Measurements from ENCODE around the gene NRF1.

Gene NRF1

DNA sequence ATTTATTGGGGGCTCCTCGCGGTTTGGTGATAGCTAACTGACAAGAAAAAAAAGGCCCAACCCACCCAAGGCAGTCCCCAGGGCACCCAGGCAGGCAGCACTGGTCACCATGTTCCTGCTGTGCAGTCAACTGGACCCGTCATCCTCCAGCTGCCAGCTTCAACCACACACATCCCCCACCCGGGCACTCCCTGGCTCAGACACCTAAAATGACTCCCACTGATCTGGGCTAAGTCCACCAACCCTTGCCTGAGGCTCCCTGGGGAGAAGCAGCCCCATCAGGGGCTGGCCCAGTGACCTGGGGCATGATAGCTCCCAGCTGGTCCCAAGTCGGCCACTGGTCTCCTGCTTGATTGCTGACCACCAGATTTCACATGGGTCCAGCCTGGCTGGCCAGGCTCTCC, 161.8 kb downstream of the NRF1 start:
- no peak for DNase-seq

GRCh38 chr7:129773871-129774270, 162.4 kb downstream of the NRF1 start:
- peak; percentile 41 for DNase-seq

DNA sequence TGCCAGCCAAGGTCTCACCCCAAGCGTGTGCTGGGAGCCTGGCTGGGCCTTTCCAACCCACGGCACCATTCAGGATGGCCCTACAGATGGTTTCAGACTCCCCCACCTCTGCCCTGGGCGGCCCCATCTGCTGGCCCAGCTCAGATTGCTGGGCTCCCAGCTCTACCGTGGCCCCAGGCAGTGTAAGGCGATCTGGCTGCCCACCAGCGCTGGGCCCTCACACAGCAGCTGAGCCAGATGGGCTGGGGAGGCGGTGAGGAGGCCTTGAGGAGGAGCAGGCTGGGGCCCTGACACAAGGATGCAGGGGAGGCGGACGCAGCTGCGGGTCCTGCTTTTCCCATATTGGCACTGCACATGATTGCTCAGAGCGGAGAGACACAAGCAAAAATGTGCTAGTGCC, 162.8 kb downstream of the NRF1 start:
- no peak for DNase-seq

- DNase-seq: no peak
Observed at GRCh38 chr7:129774871-129775694, 163.6 kb downstream of the NRF1 start.

DNA sequence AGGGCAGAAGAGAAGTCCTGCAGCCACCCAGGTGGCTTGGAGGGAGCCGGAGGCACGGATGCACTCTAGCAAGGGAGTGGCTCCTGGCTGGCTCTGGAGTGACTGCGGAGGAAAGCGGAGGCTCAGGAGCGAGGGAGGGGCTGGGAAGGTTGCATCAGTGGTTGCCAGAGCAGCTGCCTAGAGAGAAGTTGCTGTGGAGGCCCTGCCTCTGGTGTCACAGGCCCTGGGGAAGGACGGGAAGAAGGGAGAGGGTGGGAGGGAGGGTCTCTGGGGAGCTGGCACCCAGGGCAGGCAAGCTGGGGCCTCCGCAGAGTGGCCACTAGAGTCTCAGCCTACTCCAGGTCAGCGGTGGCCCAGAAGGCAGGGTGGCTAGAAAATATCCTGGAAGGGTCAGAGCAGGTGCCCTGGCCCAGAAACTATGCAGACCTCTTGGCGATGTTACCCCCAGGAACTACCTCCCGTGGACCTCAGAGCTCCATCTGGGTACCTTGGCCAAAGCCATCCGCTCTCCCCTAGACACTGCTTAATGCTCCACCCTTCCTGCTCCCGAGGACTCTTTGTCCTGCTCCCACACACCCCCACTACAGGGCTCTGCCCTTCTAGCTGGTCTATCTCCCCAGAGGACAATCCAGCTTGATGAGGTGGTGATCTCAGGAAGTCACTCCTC, 164.3 kb downstream of the NRF1 start:
- no peak for DNase-seq

DNA sequence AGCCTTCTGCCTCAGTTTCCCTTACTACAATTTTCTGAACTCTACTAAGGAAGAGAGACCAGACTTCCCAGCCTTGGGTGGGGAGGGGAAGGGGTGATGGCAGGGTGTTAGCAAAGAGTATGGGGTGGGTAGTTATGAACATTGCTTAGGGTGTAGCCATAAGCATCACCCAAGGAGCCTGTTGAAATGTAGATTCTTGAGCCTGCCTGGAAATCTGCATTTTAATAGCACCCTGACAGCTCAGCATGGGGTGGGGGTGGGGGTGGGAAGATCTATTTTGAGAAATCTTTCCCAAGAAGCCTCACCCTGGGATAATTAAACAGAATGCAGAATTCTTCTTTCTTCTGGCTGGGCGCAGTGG, 164.8 kb downstream of the NRF1 start:
- no peak for DNase-seq

- DNase-seq: no peak
Observed at GRCh38 chr7:129777195-129777844, 165.8 kb downstream of the NRF1 start.

DNA sequence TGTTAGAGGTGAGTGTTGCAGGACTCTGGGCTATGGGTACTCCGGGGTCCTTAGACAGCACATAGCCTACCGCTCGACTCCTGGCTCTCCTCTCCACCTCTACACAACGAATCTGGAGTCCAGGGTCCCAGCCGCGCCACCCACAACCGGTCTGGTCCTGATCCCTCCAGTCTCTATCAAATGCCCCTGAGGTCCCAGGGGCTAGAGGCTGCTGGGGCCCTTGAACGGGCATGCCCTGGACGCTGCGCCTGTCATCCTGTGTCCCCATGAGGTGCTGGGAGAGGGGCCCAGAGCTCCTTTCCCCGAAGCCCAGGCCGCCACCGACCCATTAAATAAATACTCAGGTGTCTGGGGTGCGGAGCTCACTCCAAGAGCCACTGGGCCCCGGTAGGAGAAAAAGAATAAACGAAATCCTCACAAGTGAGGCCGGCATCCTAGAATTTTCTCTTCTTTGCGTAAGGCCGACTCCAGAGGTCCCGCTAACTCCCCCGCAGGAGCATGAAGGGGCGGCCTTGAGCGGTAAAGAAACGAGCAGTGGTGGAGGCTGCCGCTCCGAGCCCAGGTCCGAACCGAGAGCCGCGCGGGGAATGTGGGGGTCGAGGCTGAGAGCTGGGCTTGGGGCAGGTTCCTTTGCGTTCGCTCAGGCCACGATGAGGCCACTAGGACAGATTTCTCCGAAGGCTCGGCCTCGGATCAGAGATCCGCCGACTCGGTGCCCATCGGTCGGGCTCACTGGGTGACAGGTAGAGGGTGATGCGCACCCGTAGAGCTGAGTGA, 166.7 kb downstream of the NRF1 start:
- no peak for DNase-seq

DNA sequence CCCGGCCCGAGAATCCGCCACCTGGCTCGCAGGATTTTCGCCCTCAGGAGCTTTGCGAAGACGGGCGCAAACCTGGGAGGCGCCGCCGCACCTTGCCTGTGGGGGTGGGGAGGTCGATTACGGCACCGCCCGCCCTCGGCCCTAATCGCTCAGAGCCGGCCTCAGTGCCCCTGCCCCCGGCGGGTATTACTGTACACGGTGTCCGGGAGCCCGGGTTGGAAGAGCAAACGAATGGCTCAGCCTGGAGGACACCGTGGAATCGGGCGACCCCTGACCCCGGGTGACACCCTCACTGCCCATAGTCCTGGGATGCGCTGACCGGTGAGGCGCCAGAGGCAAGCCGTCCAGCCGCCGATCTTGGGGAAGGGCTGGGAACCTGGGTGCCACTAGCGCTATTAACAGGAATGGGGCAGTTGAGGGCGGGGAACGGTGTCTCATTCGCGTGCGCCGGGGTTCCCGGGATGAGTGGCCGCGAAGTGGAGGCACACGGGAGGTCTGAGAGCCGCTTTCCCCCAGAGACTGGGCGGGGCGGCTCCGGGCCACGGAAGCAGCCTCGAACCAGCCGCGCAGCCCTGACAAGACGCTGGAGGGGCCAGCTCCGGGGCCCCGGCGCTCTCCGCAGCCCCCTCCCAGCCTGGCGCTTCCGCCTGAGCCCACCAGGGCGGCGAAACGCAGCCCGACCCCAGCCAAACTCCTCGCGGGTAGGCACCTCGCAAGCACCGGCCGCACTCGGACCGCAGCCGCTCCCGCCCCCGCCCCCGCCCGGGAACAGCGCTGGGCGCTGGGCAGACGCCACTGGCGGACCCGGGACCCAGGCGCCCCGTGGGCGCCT, 167.5 kb downstream of the NRF1 start:
- peak; percentile 40 for DNase-seq

DNA sequence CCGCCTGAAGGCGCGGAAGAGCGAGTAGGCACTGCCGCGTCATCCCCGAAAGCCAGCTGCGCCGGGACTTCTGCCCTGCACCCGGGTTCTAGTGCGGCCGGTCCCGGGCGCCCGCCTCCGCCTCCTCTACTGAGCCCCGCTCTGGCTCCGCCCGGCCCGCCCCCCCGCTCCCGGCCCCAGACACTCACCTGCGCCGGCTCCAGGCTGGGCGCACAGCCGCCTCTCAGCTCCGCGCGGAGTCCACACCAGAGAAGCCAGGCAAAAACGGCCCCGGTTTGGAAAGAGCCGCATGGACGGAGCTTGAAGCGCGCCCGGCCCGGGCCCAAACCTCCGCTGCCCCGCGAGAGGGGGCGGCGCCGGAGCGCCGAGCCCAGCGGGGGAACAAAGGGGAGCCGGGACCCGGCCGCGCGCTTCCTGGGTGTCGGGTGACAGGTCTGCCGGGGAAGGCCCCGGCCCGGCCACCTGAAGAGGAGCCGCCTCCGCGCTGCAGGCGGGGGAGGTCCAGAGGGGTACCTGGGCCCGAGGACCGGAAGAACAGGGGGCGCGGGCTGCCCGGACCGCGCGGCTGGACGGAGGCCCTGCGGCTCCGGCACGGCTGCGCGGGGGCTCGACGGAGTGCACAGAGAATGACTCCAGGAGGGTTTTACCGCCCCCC, 168.2 kb downstream of the NRF1 start:
- peak; percentile 89 for DNase-seq

GRCh38 chr7:129780257-129780973, 168.9 kb downstream of the NRF1 start:
- peak; percentile 89 for DNase-seq

- peak; percentile 65 for DNase-seq
Observed at GRCh38 chr7:129780974-129781927, 169.7 kb downstream of the NRF1 start.

GRCh38 chr7:129781928-129782817, 170.7 kb downstream of the NRF1 start:
- peak; percentile 75 for DNase-seq

GRCh38 chr7:129782818-129783583, 171.5 kb downstream of the NRF1 start:
- DNase-seq: no peak

GRCh38 chr7:129783584-129783919, 172.0 kb downstream of the NRF1 start:
- no peak for DNase-seq

DNA sequence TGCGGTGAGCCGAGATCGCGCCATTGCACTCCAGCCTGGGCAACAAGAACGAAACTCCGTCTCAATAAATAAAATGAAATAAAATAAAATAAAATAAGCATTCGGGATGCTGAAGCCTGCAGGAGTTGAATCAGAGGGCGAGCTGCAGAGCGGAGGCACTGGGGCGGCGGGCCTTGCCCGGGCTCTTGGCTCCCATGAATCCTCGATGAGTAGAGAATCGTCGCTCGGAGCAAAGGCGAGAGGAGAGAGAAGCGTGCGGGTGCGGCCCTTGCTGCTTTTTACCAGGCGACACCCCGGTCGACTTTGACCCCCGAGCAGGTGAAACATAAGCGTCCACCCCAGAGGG, 172.9 kb downstream of the NRF1 start:
- no peak for DNase-seq

- no peak for DNase-seq
Observed at GRCh38 chr7:129784783-129785684, 173.5 kb downstream of the NRF1 start.

Data from NCI-H2107 (cell line).